ENCODE measurements around the gene GPR55.

GPR55 gene

GRCh38 chr2:230956827-230957755 is 32.0 kb upstream of the GPR55 start:
- peak overlapping the region; percentile 5 for H3K4me3 ChIP-seq (ENCODE audit: low read length)
- DNase-seq (ENCODE audit: low read depth): peak; percentile 66
- no peak for TF ChIP-seq CTCF (IDR thresholded peaks at IDR 0.05; ENCODE audit: insufficient read depth, low read depth, low read length, missing control alignments)

GRCh38 chr2:230955163-230955737 is 30.2 kb upstream of the GPR55 start:
- no peak for TF ChIP-seq CTCF (IDR thresholded peaks at IDR 0.05; ENCODE audit: insufficient read depth, low read depth, low read length, missing control alignments)
- DNase-seq (ENCODE audit: low read depth): no peak
- H3K4me3 ChIP-seq (ENCODE audit: low read length): no peak overlapping the region

- TF ChIP-seq CTCF (IDR thresholded peaks at IDR 0.05; ENCODE audit: insufficient read depth, low read depth, low read length, missing control alignments): no peak
- no peak for DNase-seq (ENCODE audit: low read depth)
- no peak overlapping the region for H3K4me3 ChIP-seq (ENCODE audit: low read length)
These were observed 29.7 kb upstream of the GPR55 start for GRCh38 chr2:230954746-230955145.

- no peak for TF ChIP-seq CTCF (IDR thresholded peaks at IDR 0.05; ENCODE audit: insufficient read depth, low read depth, low read length, missing control alignments)
- DNase-seq (ENCODE audit: low read depth): no peak
- H3K4me3 ChIP-seq (ENCODE audit: low read length): no peak overlapping the region
These were observed 28.8 kb upstream of the GPR55 start for GRCh38 chr2:230953845-230954244.

GRCh38 chr2:230952226-230952956 is 27.3 kb upstream of the GPR55 start:
- no peak for TF ChIP-seq CTCF (IDR thresholded peaks at IDR 0.05; ENCODE audit: insufficient read depth, low read depth, low read length, missing control alignments)
- DNase-seq (ENCODE audit: low read depth): no peak
- no peak overlapping the region for H3K4me3 ChIP-seq (ENCODE audit: low read length)

- DNase-seq (ENCODE audit: low read depth): no peak
- no peak for TF ChIP-seq CTCF (IDR thresholded peaks at IDR 0.05; ENCODE audit: insufficient read depth, low read depth, low read length, missing control alignments)
These were observed 26.4 kb upstream of the GPR55 start for GRCh38 chr2:230951396-230951795.

More at GRCh38 chr2:230951396-230951795, 26.4 kb upstream of the GPR55 start:
- no peak overlapping the region for H3K4me3 ChIP-seq (ENCODE audit: low read length)
